Esophagus squamous epithelium (tissue), 4 donors: ENCODE results near the gene TMTC1.

Experiments used
- CTCF ChIP-seq, 6 experiments: fragments of 450-650 bp in 4 of 6; fragments of 200-600 bp in 2 of 6; sonication (generic) in 2 of 6; IDR thresholded peaks; one replicate each; pipeline ENCODE4 v1.5.1; 2016 to 2019; ENCODE audit warnings: antibody characterized with exemption in 6 of 6, mild to moderate bottlenecking in 4 of 6, moderate library complexity in 4 of 6
- POLR2A ChIP-seq, 4 donors: fragments of 450-650 bp; IDR thresholded peaks; one replicate each; pipeline ENCODE4 v1.6.1; 2017; ENCODE audit warnings: antibody characterized with exemption in 4 of 4, mild to moderate bottlenecking in 4 of 4, moderate library complexity in 3 of 4

- no peak for TF ChIP-seq CTCF (IDR thresholded peaks at IDR 0.05)
- TF ChIP-seq POLR2A (IDR thresholded peaks at IDR 0.05): no peak
Observed at GRCh38 chr12:29460082-29460481, 323.7 kb downstream of the TMTC1 start.
